GM19023 (cell line): Measurements from ENCODE around the gene HTRA3.
"Not testable (repeated sequence)": the region's sequence is repeated elsewhere in the genome, so short reads cannot be mapped to it uniquely, and the experiment has no call there.

ENCODE experiments used
- ATAC-seq: cut with Tn5 transposase; IDR thresholded peaks from one replicate; pipeline ENCODE4 v1.9.1; 2021; ENCODE audit warnings: mild to moderate bottlenecking, moderate library complexity; ENCODE audit not compliant: unreplicated experiment

HTRA3 gene

GRCh38 chr4:8338351-8338961, 68.9 kb downstream of the HTRA3 start:
- ATAC-seq: no peak

- ATAC-seq: no peak
Observed at GRCh38 chr4:8340781-8341241, 71.3 kb downstream of the HTRA3 start.

- not testable (repeated sequence) for ATAC-seq
Observed at GRCh38 chr4:8341281-8341680, 71.7 kb downstream of the HTRA3 start.

- ATAC-seq: no peak
Observed at GRCh38 chr4:8341691-8342090, 72.1 kb downstream of the HTRA3 start.

- ATAC-seq: no peak
Observed at GRCh38 chr4:8342651-8343261, 73.2 kb downstream of the HTRA3 start.

GRCh38 chr4:8343262-8343966, 73.9 kb downstream of the HTRA3 start:
- ATAC-seq: no peak

- ATAC-seq: no peak
Observed at GRCh38 chr4:8343967-8344331, 74.4 kb downstream of the HTRA3 start.

- no peak for ATAC-seq
Observed at GRCh38 chr4:8344377-8344776, 74.8 kb downstream of the HTRA3 start.

- no peak for ATAC-seq
Observed at GRCh38 chr4:8345053-8345945, 75.7 kb downstream of the HTRA3 start.

- ATAC-seq: no peak
Observed at GRCh38 chr4:8345946-8346814, 76.6 kb downstream of the HTRA3 start.

GRCh38 chr4:8346838-8347605, 77.5 kb downstream of the HTRA3 start:
- no peak for ATAC-seq

- no peak for ATAC-seq
Observed at GRCh38 chr4:8347660-8348059, 78.1 kb downstream of the HTRA3 start.

GRCh38 chr4:8348071-8348470, 78.5 kb downstream of the HTRA3 start:
- no peak for ATAC-seq

GRCh38 chr4:8349236-8349635, 79.7 kb downstream of the HTRA3 start:
- ATAC-seq: not testable (repeated sequence)

GRCh38 chr4:8349664-8350236, 80.2 kb downstream of the HTRA3 start:
- no peak for ATAC-seq

GRCh38 chr4:8350352-8350751, 80.8 kb downstream of the HTRA3 start:
- ATAC-seq: no peak

- no peak for ATAC-seq
Observed at GRCh38 chr4:8350841-8351461, 81.4 kb downstream of the HTRA3 start.

- ATAC-seq: no peak
Observed at GRCh38 chr4:8351931-8352367, 82.4 kb downstream of the HTRA3 start.
